Esophagus muscularis mucosa (tissue), 4 donors: ENCODE results near the gene FDXR. TPM values are rescaled to one million over a fixed set of nuclear protein-coding genes. Genes with fewer than 3 reads are reported as not detected.

Source experiments
- DNase-seq: peaks from one replicate; pipeline ENCODE4 v3.0.0-alpha.2; 2017; ENCODE audit errors: extremely low spot score
- H3K27ac ChIP-seq, 4 donors: fragments of 200-600 bp; sonication (generic); replicated peaks in 1 of 4; 1 replicate in 3 of 4; 2 replicates in 1 of 4; pipeline ENCODE4 v1.5.1; 2016 to 2019; ENCODE audit warnings: mild to moderate bottlenecking in 1 of 4
- H3K27me3 ChIP-seq, 4 donors: fragments of 200-600 bp; sonication (generic); one replicate each; pipeline versions ENCODE4 v1.5.1 to v1.6.0; 2016 to 2019
- H3K36me3 ChIP-seq, 4 donors: fragments of 200-600 bp; sonication (generic); one replicate each; pipeline ENCODE4 v1.5.1; 2016 to 2019
- H3K4me1 ChIP-seq, 4 donors: fragments of 200-600 bp; sonication (generic); one replicate each; pipeline ENCODE4 v1.5.1; 2016 to 2019
- H3K4me3 ChIP-seq, 4 donors: fragments of 200-600 bp; sonication (generic); 1 replicate in 2 of 4; 2 replicates in 2 of 4; pipeline ENCODE4 v1.5.1; 2016 to 2019; ENCODE audit warnings: mild to moderate bottlenecking in 4 of 4, moderate library complexity in 1 of 4
- H3K9me3 ChIP-seq, 4 donors: fragments of 200-600 bp; sonication (generic); 1 replicate in 3 of 4; 2 replicates in 1 of 4; pipeline ENCODE4 v1.5.1; 2016 to 2019
- CTCF ChIP-seq, 3 experiments: fragments of 200-600 bp in 2 of 3; fragments of 450-650 bp in 1 of 3; sonication (generic) in 2 of 3; IDR thresholded peaks; one replicate each; pipeline ENCODE4 v1.5.1; 2017 to 2019; ENCODE audit warnings: antibody characterized with exemption in 3 of 3, mild to moderate bottlenecking in 2 of 3, moderate library complexity in 1 of 3
- EP300 ChIP-seq: sonication (generic); formaldehyde crosslinking; IDR thresholded peaks from one replicate; pipeline ENCODE4 v1.6.1; 2017; ENCODE audit warnings: antibody characterized with exemption
- POLR2A ChIP-seq: fragments of 450-650 bp; IDR thresholded peaks from one replicate; pipeline ENCODE4 v1.6.1; 2017; ENCODE audit warnings: antibody characterized with exemption, moderate library complexity, mild to moderate bottlenecking, low read depth
- POLR2AphosphoS5 ChIP-seq, 2 donors: sonication (generic); formaldehyde crosslinking; IDR thresholded peaks; one replicate each; pipeline ENCODE4 v1.6.1; 2017; ENCODE audit warnings: antibody characterized with exemption in 2 of 2
- WGBS: methylation state at CpG from one replicate; pipeline ENCODE4 v1.1.5; 2018; 5-methylcytosine and 5-hydroxymethylcytosine counted together
- intact Hi-C: fragments of 100-400 bp; cut with DNase I; formaldehyde crosslinking; loops from one replicate; pipeline ENCODE4 v1.15.1; 2023
- total RNA-seq, 4 donors: library from RNA; depleted of rRNA; stranded (reverse); fragments of >200 nt; gene quantifications; one replicate each; pipeline versions ENCODE4 v1.1.0 to v1.2.1, GENCODE V29; 2016

Gene FDXR
- total RNA-seq, 4 donors from 2014 or later: 4.9 to 10.6 (median 7.0) TPM

- intact Hi-C loops: no loop called here
- no peak for DNase-seq
- Histone ChIP-seq H3K4me3 (no peak overlapping the region), H3K27ac (no peak overlapping the region), H3K27me3 (no peaks in the 10 kb centered on the region), H3K36me3 (peaks cover 8 to 47% (median 27%) of the 10 kb centered on the region in 4 donors), H3K4me1 (peaks cover 8 to 26% (median 16%) of the 10 kb centered on the region in 4 donors), H3K9me3 (no peaks in the 10 kb centered on the region)
- WGBS: 99% methylated on average over 12 of the region's 16 CpGs
- TF ChIP-seq CTCF (IDR thresholded peaks at IDR 0.05): no peak
- TF ChIP-seq EP300: no peak
Measured at GRCh38 chr17:74818291-74818938, 54.4 kb downstream of the FDXR start.

GRCh38 chr17:74816905-74817620, 55.7 kb downstream of the FDXR start:
- Histone ChIP-seq H3K27ac (no peak overlapping the region), H3K9me3 (no peaks in the 10 kb centered on the region), H3K27me3 (no peaks in the 10 kb centered on the region), H3K4me3 (no peak overlapping the region), H3K4me1 (peaks cover 7 to 23% (median 19%) of the 10 kb centered on the region in 4 donors), H3K36me3 (peaks cover 8 to 48% (median 27%) of the 10 kb centered on the region in 4 donors)
- DNase-seq: no peak
- no peak for TF ChIP-seq POLR2A
- TF ChIP-seq CTCF (IDR thresholded peaks at IDR 0.05): no peak
- TF ChIP-seq EP300: no peak
- no peak for TF ChIP-seq POLR2AphosphoS5 (IDR thresholded peaks at IDR 0.05)
- WGBS: 88% methylated on average over 11 of the region's 18 CpGs
- intact Hi-C loops: no loop called here

- Histone ChIP-seq H3K9me3 (no peaks in the 10 kb centered on the region), H3K27me3 (no peaks in the 10 kb centered on the region), H3K36me3 (peaks cover 2 to 44% (median 26%) of the 10 kb centered on the region in 4 donors), H3K27ac (no peak overlapping the region), H3K4me1 (peaks cover 10 to 20% (median 17%) of the 10 kb centered on the region in 4 donors), H3K4me3 (no peak overlapping the region)
- WGBS: 89% methylated on average over 15 of the region's 15 CpGs
- DNase-seq: no peak
- TF ChIP-seq EP300 (no peak), CTCF (IDR thresholded peaks at IDR 0.05) (no peak), POLR2A (no peak), POLR2AphosphoS5 (IDR thresholded peaks at IDR 0.05) (no peak)
- intact Hi-C loops: no loop called here
Measured at GRCh38 chr17:74815550-74816370, 57.0 kb downstream of the FDXR start.

- TF ChIP-seq CTCF (IDR thresholded peaks at IDR 0.05): no peak
- no peak for TF ChIP-seq POLR2AphosphoS5 (IDR thresholded peaks at IDR 0.05)
- no peak for TF ChIP-seq POLR2A
- no peak for TF ChIP-seq EP300
- H3K36me3 ChIP-seq: peaks cover 0 to 37% (median 21%) of the 10 kb centered on the region in 4 donors
- no peak overlapping the region for H3K4me3 ChIP-seq
- peaks cover 10 to 20% (median 17%) of the 10 kb centered on the region in 4 donors for H3K4me1 ChIP-seq
- no peak overlapping the region for H3K27ac ChIP-seq
- H3K9me3 ChIP-seq: no peaks in the 10 kb centered on the region
- intact Hi-C loops: no loop called here
- DNase-seq: no peak
- WGBS: 95% methylated on average over 7 of the region's 7 CpGs
- no peaks in the 10 kb centered on the region for H3K27me3 ChIP-seq
Measured at GRCh38 chr17:74815067-74815466, 57.7 kb downstream of the FDXR start.
